ENCODE results near the gene MAPT. TPM values are rescaled to one million over a fixed set of nuclear protein-coding genes. Genes with fewer than 3 reads are reported as not detected.

The MAPT gene
- polyA plus RNA-seq, 3 donors, result 0.04 TPM; not detected in 2

DNA sequence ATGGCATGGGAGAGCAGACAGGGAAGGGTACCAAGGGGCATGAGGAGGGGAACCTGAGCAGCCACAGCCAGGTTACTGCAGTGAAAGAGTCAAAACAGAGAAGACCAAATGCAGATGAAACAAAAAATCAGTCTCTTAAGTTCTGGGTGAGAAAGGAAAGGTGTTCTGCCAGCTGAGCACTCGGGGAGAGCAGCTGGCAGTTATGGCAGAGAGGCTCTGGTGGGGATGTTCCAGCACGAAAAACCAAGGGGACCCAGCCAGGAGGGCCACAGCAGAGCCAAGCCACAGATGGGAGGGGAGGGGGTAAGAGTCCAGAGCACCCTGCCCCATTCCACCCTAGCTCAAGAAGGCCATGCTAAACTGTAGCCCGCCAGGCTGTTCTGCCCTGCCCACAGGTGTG is 136.4 kb downstream of the MAPT start:
- Histone ChIP-seq H3K27ac (ENCODE audit: low read depth in 1 of 2, low read length in 2 of 2) (no peak overlapping the region), H3K4me3 (replicated peaks in 1 of 3; ENCODE audit: low read depth in 2 of 3, low read length in 3 of 3) (no peak overlapping the region), H3K27me3 (ENCODE audit: control insufficient read depth in 2 of 2, insufficient read depth in 2 of 2, low read length in 2 of 2) (no peaks in the 10 kb centered on the region), H2AFZ (ENCODE audit: insufficient read depth, low read depth, low read length, poor library complexity, severe bottlenecking) (no peak overlapping the region), H3K4me2 (replicated peaks; ENCODE audit: extremely low read depth, low read length, poor library complexity, severe bottlenecking) (no peak overlapping the region), H4K20me1 (ENCODE audit: insufficient read depth, low read length) (peaks cover 45% of the 10 kb centered on the region), H3K9me3 (replicated peaks in 1 of 2; ENCODE audit: control insufficient read depth in 1 of 2, insufficient read depth in 1 of 2, low read length in 2 of 2) (no peaks in the 10 kb centered on the region), H3K36me3 (replicated peaks in 1 of 2; ENCODE audit: control insufficient read depth in 1 of 2, insufficient read depth in 2 of 2, low read length in 2 of 2) (peaks cover 67 to 79% of the 10 kb centered on the region in 2 donors), H3K4me1 (ENCODE audit: control insufficient read depth in 1 of 2, insufficient read depth in 2 of 2, low read length in 2 of 2) (peaks cover 22 to 26% of the 10 kb centered on the region in 2 donors), H3K79me2 (ENCODE audit: insufficient read depth, low read length) (no peaks in the 10 kb centered on the region), H3K9ac (ENCODE audit: insufficient read depth, low read length, poor library complexity, severe bottlenecking) (no peak overlapping the region)
- DNase-seq, result no peak
- Mint-ChIP-seq H3K36me3 (peaks cover 71 to 86% of the 10 kb centered on the region in 2 donors), H3K27ac (peak overlapping the region in 3 of 7 donors; percentile 10 to 70 (median 68)), H3K4me3 (no peak overlapping the region), H3K4me1 (peaks cover 38% of the 10 kb centered on the region), H3K27me3 (ENCODE audit: low read depth in 3 of 3) (no peaks in the 10 kb centered on the region), H3K9me3 (no peaks in the 10 kb centered on the region)
- TF ChIP-seq CTCF (IDR thresholded peaks at IDR 0.05), result no peak
- intact Hi-C loops (cut with micrococcal nuclease), result no loop called here
- WGBS (ENCODE audit: insufficient coverage), result 86% methylated on average over 1 of the region's 3 CpGs

- H3K36me3 Mint-ChIP-seq, result peaks cover 74 to 89% of the 10 kb centered on the region in 2 donors
- intact Hi-C loops (cut with micrococcal nuclease), result no loop called here
- peaks cover 31% of the 10 kb centered on the region for H3K4me1 Mint-ChIP-seq
- no peak for TF ChIP-seq CTCF (IDR thresholded peaks at IDR 0.05)
- no peaks in the 10 kb centered on the region for H3K27me3 Mint-ChIP-seq (ENCODE audit: low read depth in 3 of 3)
- Histone ChIP-seq H3K27ac (ENCODE audit: low read depth in 1 of 2, low read length in 2 of 2) (peak overlapping the region in 1 of 2 donors; percentile 11), H2AFZ (ENCODE audit: insufficient read depth, low read depth, low read length, poor library complexity, severe bottlenecking) (no peak overlapping the region), H3K4me3 (replicated peaks in 1 of 3; ENCODE audit: low read depth in 2 of 3, low read length in 3 of 3) (no peak overlapping the region), H3K9me3 (replicated peaks in 1 of 2; ENCODE audit: control insufficient read depth in 1 of 2, insufficient read depth in 1 of 2, low read length in 2 of 2) (no peaks in the 10 kb centered on the region), H3K4me1 (ENCODE audit: control insufficient read depth in 1 of 2, insufficient read depth in 2 of 2, low read length in 2 of 2) (peaks cover 15 to 21% of the 10 kb centered on the region in 2 donors), H3K9ac (ENCODE audit: insufficient read depth, low read length, poor library complexity, severe bottlenecking) (no peak overlapping the region), H3K79me2 (ENCODE audit: insufficient read depth, low read length) (no peaks in the 10 kb centered on the region), H3K27me3 (ENCODE audit: control insufficient read depth in 2 of 2, insufficient read depth in 2 of 2, low read length in 2 of 2) (no peaks in the 10 kb centered on the region), H4K20me1 (ENCODE audit: insufficient read depth, low read length) (peaks cover 41% of the 10 kb centered on the region), H3K4me2 (replicated peaks; ENCODE audit: extremely low read depth, low read length, poor library complexity, severe bottlenecking) (no peak overlapping the region), H3K36me3 (replicated peaks in 1 of 2; ENCODE audit: control insufficient read depth in 1 of 2, insufficient read depth in 2 of 2, low read length in 2 of 2) (peaks cover 73 to 85% of the 10 kb centered on the region in 2 donors)
- H3K9me3 Mint-ChIP-seq, result no peaks in the 10 kb centered on the region
- 96% methylated on average over 15 of the region's 16 CpGs for WGBS (ENCODE audit: insufficient coverage)
- DNase-seq, result no peak
- H3K27ac Mint-ChIP-seq, result peak overlapping the region in 1 of 7 donors; percentile 27
- no peak overlapping the region for H3K4me3 Mint-ChIP-seq
Observed at GRCh38 chr17:46031440-46031839, 137.1 kb downstream of the MAPT start.
